Measurements from ENCODE around the gene NKX6-2. TPM values are rescaled to one million over a fixed set of nuclear protein-coding genes. Genes with fewer than 3 reads are reported as not detected.
"Not testable (repeated sequence)": the region's sequence is repeated elsewhere in the genome, so short reads cannot be mapped to it uniquely, and the experiment has no call there.

NKX6-2 gene
- total and polyA plus RNA-seq, 2 donors from 2014 or later, result 2.5 TPM; not detected in 1

DNA sequence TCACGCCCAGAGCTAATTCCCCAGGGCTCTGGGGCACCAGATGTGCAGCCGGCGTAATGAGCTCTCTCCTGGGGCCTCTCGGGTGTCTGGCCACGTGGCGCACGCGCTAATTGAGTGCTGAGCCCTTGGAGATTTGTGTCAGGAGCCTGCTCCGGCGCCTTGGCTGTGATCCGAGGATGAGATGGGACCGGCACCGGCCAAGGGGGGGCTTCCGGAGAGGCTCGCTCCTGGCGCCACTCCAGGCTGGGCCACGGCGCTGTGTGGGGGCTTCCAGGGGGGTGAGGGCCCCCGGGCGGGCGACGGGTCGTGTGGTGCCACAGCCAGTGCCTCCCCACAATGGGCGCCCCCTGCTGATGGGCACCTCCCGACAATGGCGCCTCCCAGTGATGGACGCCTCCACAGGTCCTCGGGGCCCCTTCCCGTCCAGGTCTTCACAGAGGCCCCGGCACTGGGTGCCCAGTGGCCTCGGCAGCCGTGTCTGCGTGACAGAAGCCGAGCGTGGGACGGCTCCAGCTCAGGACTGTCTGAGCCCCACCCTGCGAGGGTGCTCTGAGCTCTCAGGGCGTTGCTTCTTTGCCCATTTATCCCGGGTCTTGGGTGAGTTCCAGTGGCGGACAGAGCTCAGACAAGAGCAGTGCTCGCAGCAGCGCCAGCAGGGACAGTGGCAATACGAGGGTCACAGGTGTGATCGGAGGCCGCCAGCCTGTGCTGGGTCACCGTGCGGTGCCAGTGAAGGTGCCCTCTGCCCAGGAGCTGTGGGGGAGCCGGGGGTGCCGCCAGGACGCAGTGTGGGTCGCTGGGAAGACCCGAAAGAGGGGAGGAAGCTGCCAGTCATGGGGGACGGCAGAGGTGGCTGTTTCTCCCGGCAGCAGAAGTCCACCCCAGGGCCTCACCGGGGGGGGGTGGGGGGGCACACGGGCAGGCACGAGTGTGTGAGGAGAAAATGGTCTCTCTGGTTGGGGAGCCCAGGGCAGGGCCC, 8.2 kb upstream of the NKX6-2 start:
- TF ChIP-seq, protein P1, sequence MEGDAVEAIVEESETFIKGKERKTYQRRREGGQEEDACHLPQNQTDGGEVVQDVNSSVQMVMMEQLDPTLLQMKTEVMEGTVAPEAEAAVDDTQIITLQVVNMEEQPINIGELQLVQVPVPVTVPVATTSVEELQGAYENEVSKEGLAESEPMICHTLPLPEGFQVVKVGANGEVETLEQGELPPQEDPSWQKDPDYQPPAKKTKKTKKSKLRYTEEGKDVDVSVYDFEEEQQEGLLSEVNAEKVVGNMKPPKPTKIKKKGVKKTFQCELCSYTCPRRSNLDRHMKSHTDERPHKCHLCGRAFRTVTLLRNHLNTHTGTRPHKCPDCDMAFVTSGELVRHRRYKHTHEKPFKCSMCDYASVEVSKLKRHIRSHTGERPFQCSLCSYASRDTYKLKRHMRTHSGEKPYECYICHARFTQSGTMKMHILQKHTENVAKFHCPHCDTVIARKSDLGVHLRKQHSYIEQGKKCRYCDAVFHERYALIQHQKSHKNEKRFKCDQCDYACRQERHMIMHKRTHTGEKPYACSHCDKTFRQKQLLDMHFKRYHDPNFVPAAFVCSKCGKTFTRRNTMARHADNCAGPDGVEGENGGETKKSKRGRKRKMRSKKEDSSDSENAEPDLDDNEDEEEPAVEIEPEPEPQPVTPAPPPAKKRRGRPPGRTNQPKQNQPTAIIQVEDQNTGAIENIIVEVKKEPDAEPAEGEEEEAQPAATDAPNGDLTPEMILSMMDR (IDR thresholded peaks at IDR 0.05; ENCODE audit: borderline replicate concordance, extremely low read depth, insufficient read depth), result no peak
- no peak overlapping the region for H3K4me3 ChIP-seq (ENCODE audit: low read length in 3 of 3)
- H3K36me3 ChIP-seq (ENCODE audit: control insufficient read depth in 2 of 3, insufficient read depth in 3 of 3, low read length in 3 of 3), result no peaks in the 10 kb centered on the region
- FAIRE-seq (no peak), DNase-seq (peak in 4 of 5 donors; percentile 69 to 79 (median 78))
- H3K9ac ChIP-seq (ENCODE audit: low read length in 3 of 3), result no peak overlapping the region
- no peak overlapping the region for H3K27ac ChIP-seq (ENCODE audit: low read depth in 2 of 2, low read length in 2 of 2)
- no peaks in the 10 kb centered on the region for H3K9me3 ChIP-seq (ENCODE audit: control insufficient read depth in 2 of 3, insufficient read depth in 1 of 3, low read length in 3 of 3)
- peaks cover 2% of the 10 kb centered on the region for H3K27me3 ChIP-seq (ENCODE audit: control insufficient read depth, insufficient read depth, low read length)
- intact Hi-C loops (cut with DNase I), result no loop called here
- no peaks in the 10 kb centered on the region for H3K4me1 ChIP-seq (ENCODE audit: control insufficient read depth in 2 of 3, insufficient read depth in 2 of 3, low read depth in 1 of 3, low read length in 3 of 3)

DNA sequence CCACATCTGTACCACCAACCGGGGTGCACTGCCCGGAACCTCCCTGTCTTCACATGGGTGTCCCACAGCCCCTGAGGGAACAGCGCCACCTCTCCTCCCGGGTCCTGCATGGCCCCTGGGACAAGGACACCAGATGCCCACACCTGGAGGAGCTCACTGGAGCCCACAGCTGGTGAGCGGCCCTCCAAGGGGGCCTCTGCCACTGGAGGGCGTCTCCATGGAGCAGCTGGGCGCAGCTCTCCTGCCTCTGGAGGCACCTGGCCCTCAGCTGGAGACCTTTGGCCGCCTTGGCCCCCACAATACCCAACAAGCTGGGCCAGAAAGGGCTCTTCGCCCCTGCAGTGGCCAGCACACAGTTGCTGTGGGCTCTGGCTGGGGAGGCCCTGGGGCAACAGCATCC, 7.3 kb upstream of the NKX6-2 start:
- peaks cover 2% of the 10 kb centered on the region for H3K27me3 ChIP-seq (ENCODE audit: control insufficient read depth, insufficient read depth, low read length)
- H3K27ac ChIP-seq (ENCODE audit: low read depth in 2 of 2, low read length in 2 of 2), result no peak overlapping the region
- no peak overlapping the region for H3K4me3 ChIP-seq (ENCODE audit: low read length in 3 of 3)
- no peak overlapping the region for H3K9ac ChIP-seq (ENCODE audit: low read length in 3 of 3)
- H3K4me1 ChIP-seq (ENCODE audit: control insufficient read depth in 2 of 3, insufficient read depth in 2 of 3, low read depth in 1 of 3, low read length in 3 of 3), result no peaks in the 10 kb centered on the region
- intact Hi-C loops (cut with DNase I), result no loop called here
- FAIRE-seq (no peak), DNase-seq (no peak)
- TF ChIP-seq, protein P1 (IDR thresholded peaks at IDR 0.05; ENCODE audit: borderline replicate concordance, extremely low read depth, insufficient read depth), result no peak
- H3K36me3 ChIP-seq (ENCODE audit: control insufficient read depth in 2 of 3, insufficient read depth in 3 of 3, low read length in 3 of 3), result no peaks in the 10 kb centered on the region
- H3K9me3 ChIP-seq (ENCODE audit: control insufficient read depth in 2 of 3, insufficient read depth in 1 of 3, low read length in 3 of 3), result no peaks in the 10 kb centered on the region

DNA sequence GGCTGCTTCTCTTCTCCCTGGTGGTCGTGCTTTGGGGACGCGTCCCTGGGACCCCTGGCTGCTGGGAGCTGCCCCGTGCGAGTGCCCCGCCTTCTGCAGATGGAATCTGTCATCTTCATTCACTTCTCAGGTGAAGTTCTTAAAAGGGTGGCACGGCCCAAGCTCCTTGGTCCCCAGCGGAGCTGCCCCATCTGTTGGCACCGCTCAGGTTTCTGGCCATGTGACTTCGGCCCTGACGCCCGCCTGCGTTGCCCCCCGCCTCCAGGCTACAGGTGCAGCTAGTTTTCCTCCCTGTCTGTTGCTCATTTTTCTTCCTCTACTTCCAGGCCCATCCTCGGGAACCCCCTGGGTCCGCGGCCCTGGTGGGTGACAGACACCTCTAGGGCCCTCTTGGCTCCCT, 6.8 kb upstream of the NKX6-2 start:
- no peaks in the 10 kb centered on the region for H3K9me3 ChIP-seq (ENCODE audit: control insufficient read depth in 2 of 3, insufficient read depth in 1 of 3, low read length in 3 of 3)
- no peak overlapping the region for H3K27ac ChIP-seq (ENCODE audit: low read depth in 2 of 2, low read length in 2 of 2)
- H3K4me1 ChIP-seq (ENCODE audit: control insufficient read depth in 2 of 3, insufficient read depth in 2 of 3, low read depth in 1 of 3, low read length in 3 of 3), result no peaks in the 10 kb centered on the region
- peaks cover 2% of the 10 kb centered on the region for H3K27me3 ChIP-seq (ENCODE audit: control insufficient read depth, insufficient read depth, low read length)
- TF ChIP-seq, protein P1 (IDR thresholded peaks at IDR 0.05; ENCODE audit: borderline replicate concordance, extremely low read depth, insufficient read depth), result no peak
- H3K36me3 ChIP-seq (ENCODE audit: control insufficient read depth in 2 of 3, insufficient read depth in 3 of 3, low read length in 3 of 3), result no peaks in the 10 kb centered on the region
- intact Hi-C loops (cut with DNase I), result no loop called here
- no peak overlapping the region for H3K9ac ChIP-seq (ENCODE audit: low read length in 3 of 3)
- FAIRE-seq (no peak), DNase-seq (no peak)
- no peak overlapping the region for H3K4me3 ChIP-seq (ENCODE audit: low read length in 3 of 3)

DNA sequence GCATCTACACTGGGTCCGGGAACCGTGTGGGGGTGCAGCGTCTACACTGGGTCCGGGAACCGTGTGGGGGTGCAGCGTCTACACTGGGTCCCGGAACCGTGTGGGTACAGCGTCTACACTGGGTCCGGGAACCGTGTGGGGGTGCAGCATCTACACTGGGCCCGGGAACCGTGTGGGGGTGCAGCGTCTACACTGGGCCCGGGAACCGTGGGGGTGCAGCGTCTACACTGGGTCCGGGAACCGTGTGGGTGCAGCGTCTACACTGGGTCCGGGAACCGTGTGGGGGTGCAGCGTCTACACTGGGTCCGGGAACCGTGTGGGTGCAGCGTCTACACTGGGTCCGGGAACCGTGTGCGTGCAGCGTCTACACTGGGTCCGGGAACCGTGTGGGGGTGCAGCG, 6.2 kb upstream of the NKX6-2 start:
- DNase-seq; H3K27ac ChIP-seq (ENCODE audit: low read depth in 2 of 2, low read length in 2 of 2); H3K27me3 ChIP-seq (ENCODE audit: control insufficient read depth, insufficient read depth, low read length); intact Hi-C loops (cut with DNase I); H3K36me3 ChIP-seq (ENCODE audit: control insufficient read depth in 2 of 3, insufficient read depth in 3 of 3, low read length in 3 of 3); H3K9me3 ChIP-seq (ENCODE audit: control insufficient read depth in 2 of 3, insufficient read depth in 1 of 3, low read length in 3 of 3); FAIRE-seq; H3K9ac ChIP-seq (ENCODE audit: low read length in 3 of 3); H3K4me1 ChIP-seq (ENCODE audit: control insufficient read depth in 2 of 3, insufficient read depth in 2 of 3, low read depth in 1 of 3, low read length in 3 of 3); H3K4me3 ChIP-seq (ENCODE audit: low read length in 3 of 3): not testable (repeated sequence)
